ENCODE results near the gene IQGAP2.
A peak's percentile ranks its signal among the peaks of the same experiment; 100 is the strongest.

Gene IQGAP2

GRCh38 chr5:76457674-76458485 lies 54.8 kb downstream of the IQGAP2 start:
- no peak for DNase-seq

GRCh38 chr5:76458486-76458830 lies 55.4 kb downstream of the IQGAP2 start:
- no peak for DNase-seq

GRCh38 chr5:76460104-76460503 lies 57.0 kb downstream of the IQGAP2 start:
- DNase-seq: no peak

- DNase-seq: no peak
These were observed 59.1 kb downstream of the IQGAP2 start for GRCh38 chr5:76462097-76462667.

GRCh38 chr5:76467216-76467615 lies 64.1 kb downstream of the IQGAP2 start:
- DNase-seq: no peak

GRCh38 chr5:76468635-76469425 lies 65.7 kb downstream of the IQGAP2 start:
- no peak for DNase-seq

- no peak for DNase-seq
These were observed 66.7 kb downstream of the IQGAP2 start for GRCh38 chr5:76469656-76470290.

- no peak for DNase-seq
These were observed 67.9 kb downstream of the IQGAP2 start for GRCh38 chr5:76470976-76471375.

- DNase-seq: no peak
These were observed 68.3 kb downstream of the IQGAP2 start for GRCh38 chr5:76471406-76471805.

DNA sequence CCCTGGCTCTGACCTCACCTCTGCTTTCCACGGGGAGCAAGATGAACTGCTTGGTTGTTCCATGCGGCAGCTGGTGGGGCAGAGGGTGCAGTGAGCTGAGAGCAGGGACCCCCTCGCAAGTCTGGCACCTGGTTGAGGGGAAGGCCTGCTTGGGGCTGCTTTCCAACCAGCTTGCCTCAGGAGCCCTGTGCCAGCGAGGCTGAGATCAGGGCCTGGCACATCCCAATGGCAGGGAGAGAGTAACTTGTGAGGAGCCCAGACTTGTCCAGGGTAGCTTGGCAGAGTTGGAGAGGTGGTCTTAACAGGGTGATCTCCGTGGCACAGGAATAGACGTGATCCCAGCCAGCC lies 68.9 kb downstream of the IQGAP2 start:
- no peak for DNase-seq

DNA sequence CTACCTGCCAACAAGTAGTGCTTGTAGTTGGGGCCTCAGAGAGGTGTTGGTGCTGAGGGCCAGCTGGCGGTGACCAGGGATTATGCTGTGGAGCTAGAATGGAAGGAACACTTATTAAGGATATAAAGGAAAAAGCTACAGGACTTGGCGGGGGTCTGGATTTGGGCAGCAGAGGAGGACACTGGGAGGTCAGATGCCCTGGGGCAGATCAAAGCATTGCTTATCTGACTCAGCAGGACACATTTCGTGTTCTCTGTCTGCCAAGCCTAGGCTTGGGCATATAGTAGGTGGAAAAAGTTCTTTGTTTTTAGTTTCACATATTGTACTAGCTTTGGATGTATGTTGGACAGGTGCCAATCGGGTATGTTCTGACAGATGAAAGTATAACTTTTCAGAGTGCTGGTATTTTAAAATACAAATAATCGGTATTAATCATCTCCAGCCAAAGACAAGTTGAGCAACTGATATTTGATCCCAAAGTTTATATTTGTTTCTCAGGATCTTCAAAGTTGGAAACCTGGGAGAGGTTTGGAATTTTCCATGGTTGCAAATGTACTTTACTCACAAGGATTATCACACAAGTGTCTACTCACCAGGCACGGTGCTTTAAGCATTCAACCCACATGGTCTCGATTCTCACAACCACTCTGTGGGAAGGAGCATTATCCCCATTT lies 69.4 kb downstream of the IQGAP2 start:
- DNase-seq: no peak

GRCh38 chr5:76473009-76473336 lies 69.9 kb downstream of the IQGAP2 start:
- DNase-seq: no peak

DNA sequence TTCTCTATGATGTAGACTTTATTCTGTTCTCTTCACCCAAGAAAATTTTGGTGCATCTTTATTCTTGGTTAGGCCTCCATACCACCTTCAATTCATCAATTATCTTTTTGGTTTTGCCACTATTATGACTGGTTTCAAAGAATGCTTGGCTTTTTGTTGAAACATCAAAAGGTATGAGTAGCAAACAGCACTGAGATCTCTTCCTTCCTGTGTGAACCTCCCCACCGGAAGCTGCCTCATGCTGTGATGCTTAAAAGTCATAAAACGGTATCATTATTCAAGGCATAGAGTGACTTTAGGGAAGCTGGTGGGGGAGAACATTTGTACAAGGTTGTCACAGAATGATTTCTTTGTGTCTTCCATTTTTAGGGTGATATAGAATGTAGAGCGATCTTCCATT lies 70.6 kb downstream of the IQGAP2 start:
- peak in 3 of 4 experiments; percentile 24 to 38 (median 25) for DNase-seq

GRCh38 chr5:76474377-76474776 lies 71.3 kb downstream of the IQGAP2 start:
- DNase-seq: no peak

GRCh38 chr5:76475385-76475784 lies 72.3 kb downstream of the IQGAP2 start:
- no peak for DNase-seq

DNA sequence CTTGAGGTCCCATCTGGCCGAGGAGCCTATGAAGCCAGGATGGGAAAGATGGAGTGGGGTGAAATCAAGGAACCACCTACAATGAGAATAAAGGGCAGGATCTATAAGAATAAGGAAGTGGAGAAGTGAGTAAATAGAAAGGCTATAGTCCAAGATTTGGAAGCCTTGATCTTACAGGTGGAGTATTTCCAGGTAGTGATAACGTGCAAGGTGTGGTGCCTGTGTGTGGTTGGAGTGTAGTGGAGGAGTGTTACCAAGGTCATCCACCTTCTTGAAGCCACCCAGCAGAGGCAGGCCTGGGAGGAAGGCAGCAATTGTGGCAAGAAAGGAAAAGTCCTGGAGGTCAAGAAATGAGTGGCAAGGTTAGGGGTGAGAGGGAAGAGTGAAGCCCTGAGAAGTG lies 72.9 kb downstream of the IQGAP2 start:
- no peak for DNase-seq

DNA sequence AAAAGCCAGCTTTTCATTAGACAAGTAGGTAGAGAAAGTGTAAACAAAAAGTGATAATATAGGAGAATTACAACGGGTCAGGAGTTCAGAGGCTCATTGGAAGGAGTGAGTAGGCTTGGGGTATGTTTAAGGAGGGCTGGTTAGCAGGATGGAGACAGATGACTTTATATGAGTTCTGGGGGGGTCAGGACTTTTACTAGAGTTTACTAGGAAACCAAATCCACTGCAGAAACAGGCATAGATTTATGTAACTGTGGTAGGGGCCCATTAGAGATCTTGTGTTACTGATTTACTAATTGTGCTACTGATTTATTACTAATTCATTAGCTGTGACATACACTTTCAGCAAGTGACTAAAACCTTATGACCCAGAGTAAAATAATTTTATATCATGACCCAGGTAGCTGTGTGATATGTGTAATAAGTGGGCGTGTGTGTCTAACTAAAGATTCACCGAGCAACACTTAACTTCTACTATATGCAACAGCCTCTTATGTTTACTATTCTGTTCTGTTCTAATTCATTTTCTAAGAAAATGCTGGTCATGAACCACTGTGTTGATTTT lies 73.5 kb downstream of the IQGAP2 start:
- DNase-seq: no peak

GRCh38 chr5:76477061-76477460 lies 74.0 kb downstream of the IQGAP2 start:
- DNase-seq: no peak

DNA sequence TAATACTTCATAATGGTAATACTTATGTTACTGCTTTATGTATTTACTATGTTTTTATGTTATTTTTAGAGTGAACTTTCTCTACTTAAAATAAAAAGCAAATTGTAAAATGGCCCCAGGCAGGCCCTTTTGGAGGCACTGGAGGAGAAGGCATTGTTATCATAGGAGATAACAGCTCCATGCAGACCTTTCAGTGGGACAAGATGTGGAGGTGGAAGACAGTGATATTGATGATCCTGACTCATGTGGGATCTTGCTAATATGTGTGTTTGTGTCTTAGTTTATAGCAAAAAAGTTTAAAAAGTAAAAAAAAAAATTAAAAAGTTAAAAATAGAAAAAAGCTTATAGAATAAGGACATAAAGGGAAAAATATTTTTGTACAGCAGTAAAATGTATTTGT lies 74.5 kb downstream of the IQGAP2 start:
- no peak for DNase-seq

- DNase-seq: no peak
These were observed 76.2 kb downstream of the IQGAP2 start for GRCh38 chr5:76479281-76479680.

- DNase-seq: no peak
These were observed 77.0 kb downstream of the IQGAP2 start for GRCh38 chr5:76479973-76480667.

DNA sequence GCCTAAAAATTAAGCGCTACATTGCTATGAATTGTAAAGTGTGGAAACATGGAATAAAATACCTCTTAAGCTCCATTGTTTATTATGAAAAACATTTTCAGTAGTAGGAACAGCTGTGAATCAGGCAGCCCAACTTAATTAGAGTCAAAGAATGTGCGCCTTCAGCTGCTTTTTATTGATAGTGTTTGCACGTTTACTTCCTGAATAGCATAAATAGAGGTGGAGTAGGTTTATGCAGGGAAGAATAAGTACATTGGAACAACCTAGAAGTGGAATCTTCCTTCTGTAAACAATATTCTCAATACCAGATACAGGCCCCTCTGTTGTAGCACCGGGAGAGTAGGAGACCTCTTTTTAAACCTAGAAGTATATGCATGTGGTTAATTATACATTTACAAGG lies 79.9 kb downstream of the IQGAP2 start:
- no peak for DNase-seq

Measured in activated CD4-positive, CD25-positive, alpha-beta regulatory T cell (primary cell).